ENCODE data around the gene ASCL5. TPM values are rescaled to one million over a fixed set of nuclear protein-coding genes. Genes with fewer than 3 reads are reported as not detected.
A peak's percentile ranks its signal among the peaks of the same experiment; 100 is the strongest.
"Not testable (repeated sequence)": the region's sequence is repeated elsewhere in the genome, so short reads cannot be mapped to it uniquely, and the experiment has no call there.

The ASCL5 gene
- total RNA-seq, 1 experiment from 2014 or later, result not detected

DNA sequence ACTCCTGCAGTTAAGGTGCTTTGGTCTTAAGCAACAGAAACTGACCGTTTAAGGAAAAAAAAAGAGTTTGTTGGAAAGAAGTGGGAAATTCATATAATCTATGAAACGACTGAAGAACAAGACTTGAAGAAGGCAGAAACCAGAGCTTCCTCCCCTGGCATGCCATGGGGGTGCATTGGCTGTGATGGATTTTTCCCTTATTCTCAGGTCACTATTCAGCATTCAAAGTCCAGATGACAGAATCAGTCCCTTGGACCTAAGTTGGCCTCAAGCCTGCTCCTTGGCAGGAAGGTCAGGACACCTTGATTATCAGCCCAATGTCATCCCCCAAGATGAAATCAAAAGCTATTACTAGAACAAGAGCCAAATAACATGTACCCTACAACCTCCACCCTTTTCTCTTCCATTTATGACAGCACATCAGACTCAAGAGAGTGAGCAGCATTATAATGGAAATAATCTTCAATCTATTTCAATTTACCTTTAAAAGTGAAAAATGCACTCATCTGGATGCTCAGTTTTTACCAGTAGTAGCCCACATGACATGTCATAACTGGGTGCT is 43.1 kb upstream of the ASCL5 start:
- no peaks in the 10 kb centered on the region for H3K27me3 ChIP-seq (ENCODE audit: low read length)
- H3K79me2 ChIP-seq (ENCODE audit: low read length), result no peaks in the 10 kb centered on the region
- H3K27ac ChIP-seq (ENCODE audit: low read length), result no peak overlapping the region
- no peaks in the 10 kb centered on the region for H4K20me1 ChIP-seq (ENCODE audit: insufficient read depth, low read depth, low read length)
- H3K9ac ChIP-seq (ENCODE audit: low read length), result no peak overlapping the region
- H2AFZ ChIP-seq (ENCODE audit: low read length), result peak overlapping the region; percentile 92; the same call in 1 of the 2 replicates
- no peak for DNase-seq
- H3K36me3 ChIP-seq (ENCODE audit: insufficient read depth, low read length), result no peaks in the 10 kb centered on the region
- no peaks in the 10 kb centered on the region for H3K9me3 ChIP-seq (ENCODE audit: low read length)
- H3K4me1 ChIP-seq (ENCODE audit: low read length), result peaks cover 14% of the 10 kb centered on the region
- peak overlapping the region; percentile 83 for H3K4me2 ChIP-seq (ENCODE audit: low read depth, low read length, poor library complexity, severe bottlenecking)
- no peak overlapping the region for H3K4me3 ChIP-seq (ENCODE audit: low read length)
- no peaks in the 10 kb centered on the region for H3K9me2 ChIP-seq (replicated peaks; ENCODE audit: insufficient read depth, low read length)

DNA sequence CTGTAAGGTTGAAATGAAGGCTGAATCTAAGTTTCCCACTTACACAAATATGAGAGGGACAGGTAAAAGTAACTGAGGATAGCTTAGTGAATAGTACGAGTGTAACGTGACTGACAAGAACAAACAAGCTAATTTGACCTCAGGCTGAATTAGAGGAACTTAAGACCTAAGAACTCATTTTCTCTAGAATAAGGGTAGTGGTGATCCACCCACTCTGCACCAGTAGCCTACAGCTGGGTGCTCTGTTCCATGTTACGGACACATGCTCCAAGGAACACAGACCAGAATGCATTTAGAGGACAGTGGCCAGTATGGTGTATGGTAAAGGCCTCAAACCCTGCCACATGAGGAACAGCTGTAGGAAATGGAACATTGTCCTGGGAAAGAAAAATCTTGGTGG is 42.2 kb upstream of the ASCL5 start:
- DNase-seq, result no peak

GRCh38 chr1:201167041-201167991 is 40.3 kb upstream of the ASCL5 start:
- H3K4me2 ChIP-seq (ENCODE audit: low read depth, low read length, poor library complexity, severe bottlenecking), result no peak overlapping the region
- H3K36me3 ChIP-seq (ENCODE audit: insufficient read depth, low read length), result no peaks in the 10 kb centered on the region
- no peak overlapping the region for H3K4me3 ChIP-seq (ENCODE audit: low read length)
- H3K27me3 ChIP-seq (ENCODE audit: low read length), result no peaks in the 10 kb centered on the region
- H3K27ac ChIP-seq (ENCODE audit: low read length), result no peak overlapping the region
- H3K9me3 ChIP-seq (ENCODE audit: low read length), result no peaks in the 10 kb centered on the region
- H3K9ac ChIP-seq (ENCODE audit: low read length), result no peak overlapping the region
- no peaks in the 10 kb centered on the region for H3K9me2 ChIP-seq (replicated peaks; ENCODE audit: insufficient read depth, low read length)
- H2AFZ ChIP-seq (ENCODE audit: low read length), result no peak overlapping the region
- H4K20me1 ChIP-seq (ENCODE audit: insufficient read depth, low read depth, low read length), result no peaks in the 10 kb centered on the region
- no peaks in the 10 kb centered on the region for H3K79me2 ChIP-seq (ENCODE audit: low read length)
- peaks cover 14% of the 10 kb centered on the region for H3K4me1 ChIP-seq (ENCODE audit: low read length)
- no peak for DNase-seq

More for the DNA sequence above, 42.2 kb upstream of the ASCL5 start:
- H3K9me2 ChIP-seq (replicated peaks; ENCODE audit: insufficient read depth, low read length), result no peaks in the 10 kb centered on the region
- H3K4me1 ChIP-seq (ENCODE audit: low read length), result peaks cover 14% of the 10 kb centered on the region
- no peaks in the 10 kb centered on the region for H3K27me3 ChIP-seq (ENCODE audit: low read length)
- H3K79me2 ChIP-seq (ENCODE audit: low read length), result no peaks in the 10 kb centered on the region
- no peak overlapping the region for H3K9ac ChIP-seq (ENCODE audit: low read length)
- no peaks in the 10 kb centered on the region for H3K9me3 ChIP-seq (ENCODE audit: low read length)
- no peak overlapping the region for H3K27ac ChIP-seq (ENCODE audit: low read length)
- H3K4me3 ChIP-seq (ENCODE audit: low read length), result no peak overlapping the region
- H2AFZ ChIP-seq (ENCODE audit: low read length), result no peak overlapping the region
- H3K36me3 ChIP-seq (ENCODE audit: insufficient read depth, low read length), result no peaks in the 10 kb centered on the region
- no peak overlapping the region for H3K4me2 ChIP-seq (ENCODE audit: low read depth, low read length, poor library complexity, severe bottlenecking)
- H4K20me1 ChIP-seq (ENCODE audit: insufficient read depth, low read depth, low read length), result no peaks in the 10 kb centered on the region

DNA sequence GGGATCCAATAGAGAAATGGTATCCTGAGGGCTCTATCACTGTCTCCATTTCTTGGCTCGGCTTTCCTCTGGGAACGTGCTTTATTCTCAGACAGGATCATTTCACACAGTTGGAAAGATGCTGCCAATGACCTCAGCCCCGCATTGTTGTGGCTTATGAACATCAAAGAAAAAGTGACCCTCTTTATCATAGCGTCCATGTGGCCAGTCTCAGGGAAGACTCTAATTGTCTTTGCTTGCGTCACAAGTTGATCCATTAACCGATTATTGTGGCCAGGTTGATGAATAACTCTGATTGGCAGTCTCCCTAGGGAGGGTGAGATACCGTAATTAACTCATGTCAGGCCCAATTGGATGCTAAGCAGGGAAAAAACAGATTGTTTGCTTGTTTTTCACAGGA is 37.7 kb upstream of the ASCL5 start:
- Histone ChIP-seq H3K27me3 (ENCODE audit: low read length) (no peaks in the 10 kb centered on the region), H4K20me1 (ENCODE audit: insufficient read depth, low read depth, low read length) (no peaks in the 10 kb centered on the region), H3K9ac (ENCODE audit: low read length) (no peak overlapping the region), H3K4me2 (ENCODE audit: low read depth, low read length, poor library complexity, severe bottlenecking) (no peak overlapping the region), H3K79me2 (ENCODE audit: low read length) (no peaks in the 10 kb centered on the region), H3K4me3 (ENCODE audit: low read length) (no peak overlapping the region), H3K36me3 (ENCODE audit: insufficient read depth, low read length) (no peaks in the 10 kb centered on the region), H3K9me3 (ENCODE audit: low read length) (no peaks in the 10 kb centered on the region), H3K27ac (ENCODE audit: low read length) (no peak overlapping the region), H2AFZ (ENCODE audit: low read length) (no peak overlapping the region), H3K9me2 (replicated peaks; ENCODE audit: insufficient read depth, low read length) (no peaks in the 10 kb centered on the region), H3K4me1 (ENCODE audit: low read length) (no peaks in the 10 kb centered on the region)
- DNase-seq, result no peak

GRCh38 chr1:201163707-201164106 is 36.7 kb upstream of the ASCL5 start:
- H2AFZ ChIP-seq (ENCODE audit: low read length), result no peak overlapping the region
- H3K4me2 ChIP-seq (ENCODE audit: low read depth, low read length, poor library complexity, severe bottlenecking), result no peak overlapping the region
- no peaks in the 10 kb centered on the region for H3K9me2 ChIP-seq (replicated peaks; ENCODE audit: insufficient read depth, low read length)
- H4K20me1 ChIP-seq (ENCODE audit: insufficient read depth, low read depth, low read length), result no peaks in the 10 kb centered on the region
- no peaks in the 10 kb centered on the region for H3K9me3 ChIP-seq (ENCODE audit: low read length)
- H3K9ac ChIP-seq (ENCODE audit: low read length), result no peak overlapping the region
- H3K36me3 ChIP-seq (ENCODE audit: insufficient read depth, low read length), result no peaks in the 10 kb centered on the region
- H3K4me3 ChIP-seq (ENCODE audit: low read length), result no peak overlapping the region
- no peak for DNase-seq
- no peaks in the 10 kb centered on the region for H3K27me3 ChIP-seq (ENCODE audit: low read length)
- no peaks in the 10 kb centered on the region for H3K4me1 ChIP-seq (ENCODE audit: low read length)
- H3K27ac ChIP-seq (ENCODE audit: low read length), result no peak overlapping the region
- H3K79me2 ChIP-seq (ENCODE audit: low read length), result no peaks in the 10 kb centered on the region

DNA sequence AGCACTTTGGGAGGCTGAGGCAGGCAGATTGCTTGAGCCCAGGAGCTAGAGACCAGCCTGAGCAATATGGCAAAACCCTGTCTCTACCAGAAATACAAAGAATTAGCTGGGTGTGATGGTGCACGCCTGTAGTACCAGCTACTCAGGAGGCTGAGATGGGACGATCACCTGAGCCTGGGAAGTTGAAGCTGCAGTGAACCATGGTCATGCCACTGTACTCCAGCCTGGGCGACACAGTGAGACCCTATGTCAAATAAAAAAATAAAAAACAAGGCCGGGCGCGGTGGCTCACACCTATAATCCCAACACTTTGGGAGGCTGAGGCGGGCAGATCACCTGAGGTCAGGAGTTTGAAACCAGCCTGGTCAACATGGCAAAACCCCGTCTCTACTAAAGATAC is 36.1 kb upstream of the ASCL5 start:
- H3K9me2 ChIP-seq (replicated peaks; ENCODE audit: insufficient read depth, low read length); H3K4me3 ChIP-seq (ENCODE audit: low read length); H3K4me2 ChIP-seq (ENCODE audit: low read depth, low read length, poor library complexity, severe bottlenecking); H2AFZ ChIP-seq (ENCODE audit: low read length); H3K9ac ChIP-seq (ENCODE audit: low read length); H3K79me2 ChIP-seq (ENCODE audit: low read length); H3K27ac ChIP-seq (ENCODE audit: low read length); H4K20me1 ChIP-seq (ENCODE audit: insufficient read depth, low read depth, low read length); H3K9me3 ChIP-seq (ENCODE audit: low read length); H3K27me3 ChIP-seq (ENCODE audit: low read length); H3K36me3 ChIP-seq (ENCODE audit: insufficient read depth, low read length); DNase-seq; H3K4me1 ChIP-seq (ENCODE audit: low read length): not testable (repeated sequence)

GRCh38 chr1:201157949-201158348 is 31.0 kb upstream of the ASCL5 start:
- Histone ChIP-seq H3K9me2 (replicated peaks; ENCODE audit: insufficient read depth, low read length) (no peaks in the 10 kb centered on the region), H3K9ac (ENCODE audit: low read length) (no peak overlapping the region), H4K20me1 (ENCODE audit: insufficient read depth, low read depth, low read length) (no peaks in the 10 kb centered on the region), H3K9me3 (ENCODE audit: low read length) (no peaks in the 10 kb centered on the region), H3K4me2 (ENCODE audit: low read depth, low read length, poor library complexity, severe bottlenecking) (no peak overlapping the region), H3K27ac (ENCODE audit: low read length) (no peak overlapping the region), H3K79me2 (ENCODE audit: low read length) (peaks cover 11% of the 10 kb centered on the region), H3K36me3 (ENCODE audit: insufficient read depth, low read length) (no peaks in the 10 kb centered on the region), H3K27me3 (ENCODE audit: low read length) (no peaks in the 10 kb centered on the region), H2AFZ (ENCODE audit: low read length) (no peak overlapping the region), H3K4me1 (ENCODE audit: low read length) (peaks cover 22% of the 10 kb centered on the region), H3K4me3 (ENCODE audit: low read length) (no peak overlapping the region)
- no peak for DNase-seq

DNA sequence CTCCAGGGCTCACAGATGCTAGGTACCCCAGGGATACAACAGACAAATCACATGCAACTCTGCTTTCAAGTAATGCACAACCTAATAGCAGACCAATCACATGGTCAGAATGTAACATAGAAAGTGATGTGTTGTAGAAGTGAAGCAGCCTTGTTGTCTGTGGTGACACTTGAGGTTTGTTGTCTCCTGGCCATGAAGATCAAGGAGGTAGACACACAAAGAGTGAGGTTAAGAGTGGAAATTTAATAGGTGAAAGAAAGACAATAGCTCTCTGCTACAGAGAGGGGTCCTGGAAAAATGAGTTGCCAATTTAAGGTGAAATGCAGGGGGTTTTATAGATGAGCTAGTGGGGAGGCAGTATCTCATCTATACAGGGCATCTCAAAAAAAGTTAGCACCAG is 29.8 kb upstream of the ASCL5 start:
- H3K36me3 ChIP-seq (ENCODE audit: insufficient read depth, low read length), result no peaks in the 10 kb centered on the region
- H3K4me1 ChIP-seq (ENCODE audit: low read length), result peaks cover 29% of the 10 kb centered on the region
- no peaks in the 10 kb centered on the region for H3K27me3 ChIP-seq (ENCODE audit: low read length)
- no peaks in the 10 kb centered on the region for H4K20me1 ChIP-seq (ENCODE audit: insufficient read depth, low read depth, low read length)
- no peak overlapping the region for H3K4me2 ChIP-seq (ENCODE audit: low read depth, low read length, poor library complexity, severe bottlenecking)
- H3K9me2 ChIP-seq (replicated peaks; ENCODE audit: insufficient read depth, low read length), result no peaks in the 10 kb centered on the region
- no peak overlapping the region for H2AFZ ChIP-seq (ENCODE audit: low read length)
- no peak overlapping the region for H3K9ac ChIP-seq (ENCODE audit: low read length)
- H3K79me2 ChIP-seq (ENCODE audit: low read length), result peaks cover 17% of the 10 kb centered on the region
- H3K4me3 ChIP-seq (ENCODE audit: low read length), result no peak overlapping the region
- no peak for DNase-seq
- H3K27ac ChIP-seq (ENCODE audit: low read length), result no peak overlapping the region
- no peaks in the 10 kb centered on the region for H3K9me3 ChIP-seq (ENCODE audit: low read length)

Data from Karpas-422 (cell line).